Breast epithelium (tissue), 4 donors: ENCODE results near the gene REL. TPM values are rescaled to one million over a fixed set of nuclear protein-coding genes. Genes with fewer than 3 reads are reported as not detected.

Source experiments
- DNase-seq, 2 donors: peaks; one replicate each; pipeline ENCODE4 v3.0.0-alpha.2; 2019; ENCODE audit warnings: low spot score in 2 of 2
- H3K27ac ChIP-seq, 2 donors: fragments of 200-600 bp; sonication (generic) in 1 of 2; one replicate each; pipeline ENCODE4 v1.5.1; 2016 to 2019; ENCODE audit warnings: mild to moderate bottlenecking in 1 of 2
- H3K27me3 ChIP-seq, 2 donors: fragments of 200-600 bp; sonication (generic) in 1 of 2; one replicate each; pipeline versions ENCODE4 v1.5.1 to v1.6.0; 2017 to 2019; ENCODE audit warnings: control low read depth in 1 of 2, mild to moderate bottlenecking in 1 of 2
- H3K36me3 ChIP-seq: fragments of 200-600 bp; one replicate; pipeline ENCODE4 v1.5.1; 2019
- H3K4me1 ChIP-seq, 2 donors: fragments of 200-600 bp; sonication (generic); one replicate each; pipeline ENCODE4 v1.5.1; 2016 to 2019; ENCODE audit warnings: control low read depth in 1 of 2
- H3K4me3 ChIP-seq, 3 donors: fragments of 200-600 bp; sonication (generic); 1 replicate in 2 of 3; 2 replicates in 1 of 3; pipeline ENCODE4 v1.5.1; 2016 to 2019; ENCODE audit warnings: mild to moderate bottlenecking in 3 of 3, moderate library complexity in 2 of 3
- H3K9me3 ChIP-seq, 2 donors: fragments of 200-600 bp; sonication (generic) in 1 of 2; one replicate each; pipeline ENCODE4 v1.5.1; 2016 to 2019; ENCODE audit warnings: control low read depth in 1 of 2
- CTCF ChIP-seq, 3 donors: fragments of 450-650 bp; IDR thresholded peaks; one replicate each; pipeline ENCODE4 v1.5.1; 2016 to 2017; ENCODE audit warnings: antibody characterized with exemption in 3 of 3, mild to moderate bottlenecking in 3 of 3, moderate library complexity in 3 of 3
- POLR2A ChIP-seq: fragments of 450-650 bp; IDR thresholded peaks from one replicate; pipeline ENCODE4 v1.6.1; 2016; ENCODE audit warnings: antibody characterized with exemption, mild to moderate bottlenecking, moderate library complexity
- POLR2AphosphoS5 ChIP-seq, 3 donors: sonication (generic); formaldehyde crosslinking; IDR thresholded peaks; one replicate each; pipeline ENCODE4 v1.6.1; 2017; ENCODE audit warnings: antibody characterized with exemption in 3 of 3
- intact Hi-C: fragments of 100-400 bp; cut with DNase I; formaldehyde crosslinking; loops from one replicate; pipeline ENCODE4 v1.15.1; 2023; ENCODE audit warnings: low total_unique reads
- total RNA-seq, 3 donors: library from RNA; depleted of rRNA; stranded (reverse); fragments of >200 nt; gene quantifications; one replicate each; pipeline ENCODE4 v1.1.0, GENCODE V29; 2016

REL gene
- total RNA-seq, 3 donors from 2014 or later: 17.0 to 49.0 (median 21.1) TPM

- H3K9me3 ChIP-seq: no peaks in the 10 kb centered on the region
- TF ChIP-seq POLR2A (no peak), CTCF (IDR thresholded peaks at IDR 0.05) (no peak), POLR2AphosphoS5 (IDR thresholded peaks at IDR 0.05) (no peak)
- H3K27me3 ChIP-seq: no peaks in the 10 kb centered on the region
- no peak overlapping the region for H3K4me3 ChIP-seq
- no peak for DNase-seq
- no peaks in the 10 kb centered on the region for H3K4me1 ChIP-seq
- intact Hi-C loops: no loop called here
- no peaks in the 10 kb centered on the region for H3K36me3 ChIP-seq
- H3K27ac ChIP-seq: no peak overlapping the region
These were observed 44.3 kb upstream of the REL start for GRCh38 chr2:60837123-60837522.

GRCh38 chr2:60838481-60838880, 42.9 kb upstream of the REL start:
- intact Hi-C loops: no loop called here
- H3K4me3 ChIP-seq: no peak overlapping the region

GRCh38 chr2:60839126-60839813, 42.1 kb upstream of the REL start:
- H3K36me3 ChIP-seq: no peaks in the 10 kb centered on the region
- H3K4me1 ChIP-seq: no peaks in the 10 kb centered on the region
- intact Hi-C loops: no loop called here
- no peaks in the 10 kb centered on the region for H3K9me3 ChIP-seq
- no peak for TF ChIP-seq POLR2AphosphoS5 (IDR thresholded peaks at IDR 0.05)
- TF ChIP-seq CTCF (IDR thresholded peaks at IDR 0.05): no peak
- TF ChIP-seq POLR2A: no peak
- no peak overlapping the region for H3K27ac ChIP-seq
- H3K4me3 ChIP-seq: no peak overlapping the region
- no peak for DNase-seq
- no peaks in the 10 kb centered on the region for H3K27me3 ChIP-seq

More at GRCh38 chr2:60838481-60838880, 42.9 kb upstream of the REL start:
- Histone ChIP-seq H3K27me3 (no peaks in the 10 kb centered on the region), H3K36me3 (no peaks in the 10 kb centered on the region), H3K27ac (no peak overlapping the region), H3K4me1 (no peaks in the 10 kb centered on the region), H3K9me3 (no peaks in the 10 kb centered on the region)
- no peak for DNase-seq
- TF ChIP-seq POLR2AphosphoS5 (IDR thresholded peaks at IDR 0.05) (no peak), CTCF (IDR thresholded peaks at IDR 0.05) (no peak), POLR2A (no peak)

GRCh38 chr2:60840880-60841279, 40.5 kb upstream of the REL start:
- TF ChIP-seq POLR2A: no peak
- no peak for TF ChIP-seq CTCF (IDR thresholded peaks at IDR 0.05)
- TF ChIP-seq POLR2AphosphoS5 (IDR thresholded peaks at IDR 0.05): no peak
- no peaks in the 10 kb centered on the region for H3K9me3 ChIP-seq
- intact Hi-C loops: no loop called here
- H3K27me3 ChIP-seq: no peaks in the 10 kb centered on the region
- no peak overlapping the region for H3K27ac ChIP-seq
- no peaks in the 10 kb centered on the region for H3K4me1 ChIP-seq
- no peaks in the 10 kb centered on the region for H3K36me3 ChIP-seq
- H3K4me3 ChIP-seq: no peak overlapping the region
- no peak for DNase-seq

GRCh38 chr2:60843006-60843405, 38.4 kb upstream of the REL start:
- Histone ChIP-seq H3K4me3 (no peak overlapping the region), H3K9me3 (no peaks in the 10 kb centered on the region), H3K36me3 (no peaks in the 10 kb centered on the region), H3K4me1 (no peaks in the 10 kb centered on the region), H3K27me3 (no peaks in the 10 kb centered on the region), H3K27ac (no peak overlapping the region)
- TF ChIP-seq CTCF (IDR thresholded peaks at IDR 0.05) (no peak), POLR2A (no peak), POLR2AphosphoS5 (IDR thresholded peaks at IDR 0.05) (no peak)
- intact Hi-C loops: no loop called here
- DNase-seq: no peak
